ENCODE data around the gene FBXL4.
A peak's percentile ranks its signal among the peaks of the same experiment; 100 is the strongest.

FBXL4 gene

DNA sequence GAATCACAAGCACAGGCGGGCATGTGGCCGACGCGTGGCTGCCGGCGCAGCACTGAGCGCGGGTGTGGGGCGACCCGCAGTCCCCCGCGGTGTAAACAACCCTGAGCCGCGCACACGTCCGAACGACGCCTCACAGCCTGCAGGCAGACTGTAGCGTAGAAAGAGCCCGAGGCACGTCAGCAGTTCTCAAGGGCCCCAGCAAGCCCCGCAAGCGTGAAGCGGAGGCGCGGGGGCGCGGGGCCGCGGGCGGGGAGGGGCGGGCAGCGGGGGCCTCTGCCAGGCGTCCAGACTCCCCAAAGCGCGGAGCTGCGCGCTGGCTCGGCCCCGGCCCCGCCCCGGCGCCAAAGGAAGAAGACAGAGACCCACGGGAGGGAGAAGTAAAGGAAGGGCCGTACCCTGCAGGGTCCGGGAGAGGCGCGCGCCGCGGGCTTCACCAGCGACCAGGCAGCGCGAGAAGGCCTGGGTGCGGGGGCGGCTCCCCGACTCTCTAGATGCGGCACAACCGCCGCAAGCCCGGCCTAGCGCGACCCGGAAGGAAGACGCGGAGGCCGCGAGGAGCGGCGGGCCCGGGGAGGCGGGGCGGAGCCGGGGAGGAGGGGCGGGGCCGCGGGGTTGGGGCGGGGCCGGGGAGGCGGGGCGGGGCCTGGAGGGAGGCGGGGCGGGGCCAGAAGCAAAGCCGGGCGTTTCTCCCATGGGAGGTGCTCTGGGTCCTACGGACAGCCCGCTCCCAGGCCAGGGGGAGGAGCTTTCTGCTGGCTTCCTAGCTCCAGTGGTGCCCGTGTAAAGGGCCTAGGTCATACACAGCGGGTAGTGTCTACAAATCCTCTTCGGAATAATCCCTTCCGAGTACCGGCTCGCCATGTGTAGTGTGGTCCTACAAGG, at the start of gene FBXL4:
TSS of gene FBXL4 (minus strand) at position 536 of the 882 bp plus-strand sequence. CDS start 20,958 bp downstream, outside the sequence.
- peak; percentile 79 for DNase-seq

DNA sequence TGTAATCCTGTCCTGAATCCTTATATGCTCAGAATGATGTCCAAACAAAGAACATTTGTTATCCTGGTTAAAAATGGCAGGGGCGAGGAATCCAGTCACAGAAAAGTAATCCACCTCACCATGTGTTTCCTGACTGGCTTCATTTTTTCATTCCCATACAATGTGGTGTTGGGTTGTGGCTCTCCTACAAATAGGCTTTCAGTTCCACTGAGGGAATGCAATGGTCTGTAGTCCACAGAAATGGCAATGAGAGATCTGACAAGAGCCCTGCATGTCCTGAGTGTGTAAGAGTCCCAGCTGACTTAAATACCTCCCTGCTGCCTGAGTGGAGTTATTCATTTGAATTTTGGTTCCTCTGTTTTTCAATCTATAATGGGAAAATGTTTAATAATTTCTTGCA, 47.4 kb upstream of the FBXL4 start:
- no peak for DNase-seq

DNA sequence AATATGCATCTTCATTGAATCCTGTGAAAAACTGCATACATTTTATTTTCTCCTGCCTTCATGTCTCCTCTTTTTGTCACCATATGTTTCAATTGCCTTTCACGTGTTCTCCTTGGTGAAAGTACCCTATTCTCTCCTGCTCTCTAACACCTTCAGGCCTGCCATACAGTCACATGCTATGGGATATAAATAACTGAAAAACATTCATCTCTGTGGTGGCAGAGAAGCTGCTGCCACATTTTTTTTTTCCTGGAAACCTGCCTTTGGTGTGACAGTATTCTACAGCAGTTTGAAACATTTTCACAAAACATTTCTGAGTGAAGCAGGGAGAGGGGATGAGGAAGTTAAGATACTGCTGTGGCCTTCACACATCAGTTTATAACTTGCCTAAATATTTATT, 44.8 kb upstream of the FBXL4 start:
- DNase-seq = no peak

DNA sequence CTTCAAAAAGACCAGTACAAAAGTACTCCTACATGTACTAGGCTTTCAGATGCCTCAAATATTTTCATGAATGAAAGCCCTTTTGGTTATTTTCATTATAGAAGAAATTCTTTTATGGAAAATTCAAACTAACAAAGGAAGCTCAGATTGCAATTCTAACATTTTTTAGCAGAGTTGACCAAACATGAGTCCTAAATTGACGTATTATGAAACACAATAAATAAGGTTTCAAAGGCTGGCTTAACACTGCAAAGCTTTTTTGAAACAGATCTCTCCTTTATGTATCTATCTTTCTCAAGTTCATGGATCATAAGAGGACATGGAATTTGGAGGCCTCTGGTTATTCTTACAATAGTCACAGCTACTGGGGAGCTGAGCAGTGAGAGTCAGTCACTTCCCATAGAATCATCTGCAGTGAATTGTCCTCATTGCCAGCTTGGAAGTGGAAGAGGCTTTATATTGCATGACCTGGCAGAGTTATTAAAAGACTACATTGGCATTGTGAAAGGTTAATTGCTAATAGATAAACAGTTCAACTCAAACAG, 38.4 kb upstream of the FBXL4 start:
- DNase-seq = no peak

DNA sequence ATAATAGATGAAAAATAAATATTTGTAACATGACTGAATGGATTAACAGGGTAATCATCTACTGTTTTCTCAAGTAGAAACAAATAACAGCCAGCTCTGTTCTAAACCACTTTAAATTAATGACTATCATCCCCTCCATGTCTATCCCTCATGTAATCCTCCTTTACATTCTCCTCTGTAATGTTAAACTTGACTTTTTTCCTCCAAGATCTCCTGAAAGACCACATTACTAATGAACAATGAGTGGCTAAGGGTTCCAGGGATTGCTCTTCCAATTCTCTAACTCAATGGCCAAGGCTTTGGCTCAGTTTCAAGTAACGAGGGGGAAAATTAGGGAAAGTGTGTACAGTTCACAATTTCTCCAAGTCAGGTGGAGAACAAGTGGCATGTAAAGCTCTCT, 37.6 kb upstream of the FBXL4 start:
- DNase-seq = no peak

DNA sequence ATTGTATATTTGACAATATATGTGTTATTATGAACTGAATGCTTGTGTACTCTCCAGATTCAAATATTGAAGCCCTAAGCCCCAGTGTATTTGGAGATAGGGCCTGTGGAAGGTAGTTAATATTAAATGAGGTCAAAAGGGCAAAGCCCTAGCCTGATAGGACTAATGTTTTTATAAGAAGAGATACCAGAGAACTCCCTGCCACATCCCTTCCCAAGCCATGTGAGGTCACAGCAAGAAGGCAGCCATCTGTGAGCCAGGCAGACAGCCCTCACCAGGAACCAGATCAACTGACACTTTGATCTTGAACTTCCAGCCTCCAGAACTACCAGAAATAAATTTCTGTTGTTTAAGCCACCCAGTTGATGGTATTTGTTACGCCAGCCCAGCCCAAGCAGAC, 36.4 kb upstream of the FBXL4 start:
- no peak for DNase-seq

DNA sequence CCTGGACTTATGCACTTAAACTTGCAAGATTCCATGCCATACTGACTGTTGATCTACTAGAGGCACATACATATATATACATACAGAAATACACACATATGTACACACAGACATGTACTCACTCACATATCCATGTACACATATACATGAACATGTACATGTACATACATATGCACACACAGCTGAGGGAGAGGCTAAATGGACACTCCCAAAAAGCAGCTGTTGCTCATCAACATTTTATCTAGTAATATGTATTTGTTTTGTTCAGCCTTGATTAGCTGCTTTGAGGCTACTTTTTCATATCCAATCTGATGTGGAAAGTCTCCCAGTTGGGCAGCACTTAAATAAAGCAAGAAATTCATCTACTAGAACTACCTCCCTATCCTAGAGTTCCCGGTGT, 33.7 kb upstream of the FBXL4 start:
- no peak for DNase-seq

DNA sequence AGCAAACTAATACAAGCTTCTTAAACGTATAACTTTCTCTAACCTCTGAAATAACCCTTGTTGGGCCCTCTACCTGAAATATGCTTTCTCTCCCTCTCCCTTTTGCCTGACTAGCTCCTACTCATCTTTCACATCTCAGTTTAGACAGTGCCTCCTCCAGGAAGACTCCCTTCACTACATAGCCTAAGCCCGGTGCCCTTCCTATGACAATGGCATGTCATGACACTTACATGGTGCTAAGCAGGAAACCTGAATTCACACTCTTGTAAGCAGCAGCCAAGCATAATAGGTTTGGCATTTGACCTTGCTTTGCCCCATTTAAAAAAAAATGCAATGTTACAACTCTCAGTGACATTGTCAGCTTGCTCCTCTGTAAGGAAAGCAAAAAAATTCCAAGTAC, 33.1 kb upstream of the FBXL4 start:
- DNase-seq = no peak

DNA sequence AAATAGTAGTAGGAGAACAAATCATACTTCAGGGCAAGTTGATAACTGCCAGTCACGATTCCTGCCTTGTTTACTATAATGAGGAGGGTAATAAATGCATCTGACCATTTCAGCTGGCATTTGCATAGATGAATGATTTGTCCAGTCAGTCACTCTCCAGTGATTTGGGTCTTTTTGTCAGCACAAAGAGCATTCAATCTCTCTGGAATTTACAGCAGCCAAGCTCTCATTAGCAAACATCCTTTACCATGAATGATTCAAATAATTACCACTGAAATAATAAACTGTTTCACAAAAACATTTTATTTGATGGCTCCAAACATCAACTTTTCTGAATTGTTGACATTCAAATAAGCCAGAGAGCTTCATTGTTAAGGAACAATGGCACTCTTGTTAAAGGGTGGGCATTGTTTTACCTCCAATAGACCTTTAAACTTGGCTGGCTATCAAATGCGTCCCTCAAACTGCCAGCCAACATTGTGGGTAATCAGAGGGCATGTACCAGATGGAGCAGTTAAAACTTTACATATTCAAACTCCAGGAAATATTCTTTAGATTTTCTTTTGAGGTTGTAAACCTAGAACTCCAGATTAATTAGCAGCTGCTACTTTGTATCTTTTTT, 30.0 kb upstream of the FBXL4 start:
- DNase-seq = no peak

DNA sequence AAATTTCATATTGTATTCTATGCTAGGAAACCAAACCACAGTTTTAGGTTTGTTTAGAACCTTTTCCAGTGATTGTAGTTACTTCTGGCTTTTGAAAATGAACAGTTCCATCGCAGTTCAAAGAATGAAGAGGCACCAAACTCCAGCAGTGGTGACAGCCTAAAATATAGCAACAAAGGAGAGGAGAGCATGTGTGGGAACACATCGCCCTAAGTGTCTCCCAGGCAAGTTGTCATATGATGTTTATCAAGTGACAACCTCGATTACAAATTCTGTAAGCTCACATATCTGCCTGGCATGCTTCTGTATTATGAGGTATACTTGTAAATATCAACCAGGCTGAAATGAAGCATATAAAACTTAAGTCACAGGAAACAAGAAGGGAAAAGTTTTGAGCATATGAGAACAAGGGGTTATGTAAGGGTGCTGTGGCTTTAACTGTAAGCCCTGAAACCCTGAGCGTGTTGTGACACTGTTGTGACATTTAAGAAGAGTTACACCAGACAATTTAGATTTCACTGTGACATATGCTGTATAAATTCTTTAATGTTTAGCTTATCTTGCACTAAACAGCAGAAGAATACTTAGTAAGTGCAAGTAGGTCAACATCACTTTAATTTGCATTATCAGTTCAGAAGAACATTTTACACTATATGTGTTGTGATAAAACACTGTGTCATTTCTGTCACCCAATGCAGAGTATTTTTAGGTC, 29.1 kb upstream of the FBXL4 start:
- no peak for DNase-seq

DNA sequence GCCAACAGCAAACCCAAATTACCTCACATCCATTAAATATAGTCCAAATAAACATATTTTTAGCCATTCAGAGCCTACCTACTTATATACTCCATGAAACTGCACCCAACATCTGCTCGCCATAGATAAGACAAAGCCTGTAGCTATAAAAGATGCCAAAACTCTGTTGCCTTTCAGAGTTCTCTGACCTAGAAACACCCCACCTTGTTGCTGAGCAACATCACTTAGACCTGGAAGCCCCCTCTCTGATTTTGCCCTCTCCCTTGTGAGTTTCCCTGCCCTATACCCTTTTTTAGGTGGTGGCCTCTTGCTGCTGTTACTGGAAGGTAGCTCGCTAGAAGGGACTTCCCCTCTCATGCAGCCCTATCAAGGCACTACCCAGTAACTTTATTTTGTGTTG, 27.7 kb upstream of the FBXL4 start:
- DNase-seq = no peak

DNA sequence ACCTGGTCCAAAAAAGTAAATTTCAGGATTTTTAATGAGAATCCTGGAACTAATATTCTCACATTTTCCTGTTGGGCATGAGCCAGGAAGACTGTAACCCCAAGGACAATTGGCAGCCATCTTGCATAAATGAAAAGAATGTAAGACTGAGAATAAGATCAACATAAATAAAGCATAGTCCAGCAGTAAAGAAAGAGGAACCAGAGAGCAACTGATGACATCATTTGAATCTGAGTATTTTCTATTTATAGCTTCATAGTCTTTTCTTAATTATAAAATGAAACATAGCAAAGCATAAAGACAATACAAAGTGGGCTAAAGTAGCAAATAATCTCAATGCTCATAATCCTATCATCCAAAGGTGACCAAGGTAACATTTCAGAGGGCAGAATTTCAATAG, 26.6 kb upstream of the FBXL4 start:
- DNase-seq = no peak

DNA sequence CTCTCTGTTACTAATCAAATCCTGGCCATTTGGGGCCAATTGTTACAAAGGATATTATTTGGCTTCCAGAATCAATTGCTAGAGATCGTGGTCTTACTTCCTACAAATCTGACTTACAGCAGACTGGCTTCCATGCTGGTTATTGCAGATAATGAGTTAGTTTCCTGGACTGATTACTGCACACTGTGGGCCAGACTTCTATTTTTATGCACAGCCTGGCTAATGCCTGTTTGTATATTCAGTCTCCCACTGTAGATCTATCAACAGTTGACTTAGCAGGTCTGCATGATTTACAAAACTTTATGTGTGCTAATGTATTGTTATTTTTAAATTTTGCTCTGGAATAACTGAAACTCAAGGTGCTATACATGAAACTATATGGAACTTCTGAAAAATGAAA, 25.8 kb upstream of the FBXL4 start:
- no peak for DNase-seq

DNA sequence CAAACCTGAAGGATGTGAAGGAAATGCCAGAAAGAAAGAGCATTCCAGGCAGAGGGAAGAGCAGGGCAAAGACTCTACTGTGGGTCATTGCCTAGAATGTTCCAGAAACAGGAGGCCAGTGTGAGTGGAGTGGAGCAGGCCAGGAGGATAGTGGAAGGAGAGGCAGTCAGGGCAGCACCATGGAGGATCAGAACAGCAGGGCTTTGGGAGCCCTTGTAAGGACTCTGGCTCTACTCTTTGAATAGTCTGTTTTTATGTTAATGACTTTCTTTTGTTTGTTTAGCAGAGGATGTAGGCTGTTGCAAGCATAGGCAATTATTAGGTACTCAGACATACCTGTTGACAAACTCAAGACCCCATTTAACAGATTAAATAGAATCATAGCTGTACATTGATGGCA, 23.6 kb upstream of the FBXL4 start:
- no peak for DNase-seq

DNA sequence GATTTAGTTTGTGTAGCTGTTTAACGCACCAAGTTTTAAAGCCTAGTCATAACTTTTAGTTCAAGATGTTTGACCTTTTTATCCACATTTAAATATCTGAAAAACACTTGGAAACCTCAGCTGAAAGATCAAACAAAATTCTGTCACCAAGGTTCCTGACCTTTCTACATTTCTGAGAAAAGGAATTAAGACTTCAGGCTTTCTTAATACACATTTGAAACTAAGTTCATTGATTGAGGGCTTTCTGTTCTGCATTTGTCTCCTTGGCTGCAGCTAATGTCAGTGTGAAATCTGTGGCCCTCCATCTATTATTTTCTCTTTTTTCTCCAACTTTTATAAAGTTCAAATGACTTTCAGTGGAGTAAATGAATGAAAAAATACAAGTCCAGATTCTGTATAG, 22.7 kb upstream of the FBXL4 start:
- DNase-seq = no peak

DNA sequence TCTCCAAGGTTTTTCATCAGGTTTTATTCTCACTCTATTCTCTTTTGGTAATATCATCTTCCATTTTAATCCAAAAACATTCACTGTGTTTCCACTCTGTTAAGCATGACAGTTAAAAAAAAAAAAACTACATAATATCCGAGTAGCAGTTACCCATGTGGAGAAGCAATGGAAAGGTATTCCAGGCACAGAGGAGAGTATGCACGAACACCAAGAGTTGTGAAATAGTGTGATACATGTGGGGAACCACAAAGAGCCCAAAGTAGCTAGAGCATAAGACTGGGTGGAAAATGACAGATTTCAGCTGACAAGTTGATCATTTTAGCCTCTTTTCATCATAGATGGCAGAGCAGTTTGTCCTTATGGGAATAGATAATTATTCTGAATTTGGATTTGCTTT, 19.9 kb upstream of the FBXL4 start:
- DNase-seq = no peak

DNA sequence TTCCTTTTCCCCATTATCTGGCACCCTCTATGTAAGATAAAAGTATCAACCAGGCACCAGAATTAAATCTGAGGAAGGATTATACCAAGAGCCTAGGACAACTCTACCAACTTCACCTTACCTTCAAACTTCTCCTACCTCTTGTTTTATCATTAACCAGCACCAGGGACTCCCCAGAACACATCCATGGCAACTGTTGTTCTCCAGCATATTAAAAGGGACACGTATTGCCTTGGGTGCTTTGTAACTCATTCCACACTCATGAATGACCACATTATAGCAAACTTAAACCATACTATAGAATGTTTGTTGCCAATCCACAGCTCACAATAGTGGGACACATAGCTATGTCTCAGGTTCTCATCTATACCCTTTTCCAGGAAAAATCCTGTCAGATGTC, 11.9 kb upstream of the FBXL4 start:
- DNase-seq = no peak

DNA sequence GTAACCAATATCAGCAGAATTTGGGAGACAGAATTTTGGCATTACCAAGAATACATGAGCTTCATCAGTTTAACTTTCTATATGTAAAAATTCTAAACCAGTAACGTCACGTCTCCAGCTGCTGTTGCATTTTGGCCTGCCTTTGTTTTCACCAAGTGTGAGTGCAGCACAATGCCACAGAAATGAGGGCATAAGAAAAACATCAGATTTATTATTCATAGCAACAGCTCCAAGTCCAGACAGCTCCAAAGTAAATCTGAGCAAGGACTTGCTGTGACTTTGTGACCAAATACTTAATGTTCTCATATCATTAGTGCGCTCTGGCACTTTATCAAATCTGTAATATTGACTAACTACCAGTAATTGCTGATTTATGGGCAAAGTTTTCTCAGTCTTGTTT, 11.0 kb upstream of the FBXL4 start:
- DNase-seq = no peak

DNA sequence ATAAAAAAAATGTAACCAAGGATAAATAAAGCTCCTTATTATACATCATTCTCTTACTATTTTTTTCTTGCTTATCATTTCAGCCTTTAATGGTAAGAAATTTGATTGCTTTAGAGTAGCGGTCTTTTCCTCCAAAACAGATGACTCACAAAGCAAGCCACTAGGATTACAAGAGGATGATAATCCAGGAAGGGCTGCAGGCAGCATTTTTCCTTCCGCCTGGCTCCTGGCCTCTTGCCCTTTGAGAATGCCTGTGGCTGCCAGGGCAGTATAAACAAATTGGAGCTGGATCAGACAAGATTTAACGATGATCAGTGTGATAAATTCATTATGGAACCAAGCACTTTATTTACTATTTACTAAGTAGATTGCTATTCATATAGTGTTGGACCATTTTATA, 9.7 kb upstream of the FBXL4 start:
- no peak for DNase-seq

DNA sequence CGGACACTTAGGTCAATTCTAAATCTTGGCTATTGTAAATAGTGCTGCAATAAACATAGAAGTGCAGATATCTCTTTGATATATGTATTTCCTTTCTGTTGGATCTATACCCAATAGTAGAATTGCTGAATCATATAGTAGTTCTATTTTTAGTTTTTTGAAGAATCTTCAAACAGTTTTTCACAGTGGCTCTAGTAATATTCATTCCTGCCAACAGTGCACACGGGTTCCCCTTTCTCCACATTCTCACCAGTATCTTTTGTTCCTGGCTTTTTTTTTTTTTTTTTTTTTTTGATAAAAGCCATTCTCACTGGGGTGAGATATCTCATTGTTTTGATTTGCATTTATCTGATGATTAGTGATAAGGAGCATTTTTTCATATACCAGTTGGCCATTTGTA, 1.8 kb upstream of the FBXL4 start:
- DNase-seq = no peak

DNA sequence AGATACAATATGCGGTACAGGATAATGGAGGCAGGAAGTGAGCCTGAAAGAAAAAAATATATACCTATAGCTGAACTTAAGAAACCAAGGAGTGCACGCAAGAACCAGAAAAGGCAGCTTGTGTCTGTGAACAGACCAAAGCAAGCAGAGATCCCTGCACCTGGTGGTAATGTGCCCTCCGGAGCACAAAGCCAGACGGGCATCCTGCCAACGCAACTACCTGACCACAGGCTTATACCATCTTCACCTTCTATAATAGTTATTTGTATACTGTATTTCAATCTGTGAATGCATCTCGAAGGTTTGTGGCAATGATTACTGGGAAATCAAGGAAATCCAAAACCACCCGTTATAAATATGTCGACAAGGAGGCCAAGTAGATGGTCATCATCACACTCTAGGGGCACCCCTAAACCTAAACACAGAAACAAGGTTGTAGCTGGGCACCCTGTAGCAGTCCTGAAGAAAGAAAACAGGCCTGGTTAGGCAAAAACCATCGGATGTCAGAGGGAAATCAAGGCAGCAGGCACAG, 801 bp downstream of the FBXL4 start:
- DNase-seq = peak; percentile 48

DNA sequence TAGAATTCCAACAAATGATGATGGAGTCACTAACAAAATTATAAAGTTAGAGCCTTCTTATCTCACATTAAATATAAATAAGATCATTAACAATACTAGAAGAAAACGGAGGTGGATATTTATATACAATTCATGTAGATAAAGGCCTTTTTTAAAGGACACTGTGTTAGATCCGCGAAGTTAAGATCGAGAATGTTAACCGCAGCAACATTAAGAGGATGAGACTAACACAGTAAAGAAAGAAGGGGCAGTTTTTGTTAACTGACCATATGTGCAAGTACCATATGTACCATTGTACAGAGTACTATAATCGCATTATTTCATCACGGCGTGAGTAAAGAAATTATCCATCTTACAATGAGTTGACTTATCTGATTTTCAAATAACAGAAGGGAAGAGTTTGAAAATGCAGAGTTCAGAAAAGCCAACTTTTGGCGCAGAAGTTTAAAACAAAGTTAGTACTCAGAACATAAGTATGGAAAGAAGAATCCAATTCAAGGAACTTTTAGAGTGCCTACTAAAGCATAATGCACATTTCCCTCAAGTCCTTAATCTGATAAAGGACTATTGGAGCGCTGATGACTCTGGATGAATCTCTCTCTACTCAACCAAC, 1.4 kb downstream of the FBXL4 start:
- no peak for DNase-seq
